NCI-H146 treated with DMSO at 0.1 percent for 48 hours (cell line): ENCODE measurements around the gene ZBTB43.
A peak's percentile ranks its signal among the peaks of the same experiment; 100 is the strongest.

Experiments
- DNase-seq: peaks from one replicate; lab custom pipeline; 2025; ENCODE audit not compliant: unreplicated experiment; lab: John Stamatoyannopoulos, UW

The ZBTB43 gene

GRCh38 chr9:126853667-126854066, 48.8 kb downstream of the ZBTB43 start:
- no peak for DNase-seq

DNA sequence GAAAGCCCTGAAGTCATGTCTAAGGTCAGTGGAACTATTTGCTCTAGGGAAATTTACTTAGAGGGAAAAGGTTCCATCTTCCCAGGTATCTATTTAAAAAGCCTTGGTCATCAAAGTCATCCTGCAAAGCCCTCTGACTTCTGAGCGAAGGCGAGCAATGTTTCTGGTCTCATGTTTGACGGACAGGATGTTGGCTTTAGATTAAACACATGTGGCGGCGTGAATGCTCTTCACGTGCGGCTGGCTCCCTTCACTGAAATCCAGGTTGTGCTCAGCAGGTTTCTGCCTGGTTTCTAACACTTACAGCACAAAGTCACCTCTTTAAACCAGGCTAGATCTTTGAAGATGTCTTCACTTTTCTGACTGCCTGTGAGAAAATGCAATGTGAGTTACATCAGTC, 49.9 kb downstream of the ZBTB43 start:
- no peak for DNase-seq

DNA sequence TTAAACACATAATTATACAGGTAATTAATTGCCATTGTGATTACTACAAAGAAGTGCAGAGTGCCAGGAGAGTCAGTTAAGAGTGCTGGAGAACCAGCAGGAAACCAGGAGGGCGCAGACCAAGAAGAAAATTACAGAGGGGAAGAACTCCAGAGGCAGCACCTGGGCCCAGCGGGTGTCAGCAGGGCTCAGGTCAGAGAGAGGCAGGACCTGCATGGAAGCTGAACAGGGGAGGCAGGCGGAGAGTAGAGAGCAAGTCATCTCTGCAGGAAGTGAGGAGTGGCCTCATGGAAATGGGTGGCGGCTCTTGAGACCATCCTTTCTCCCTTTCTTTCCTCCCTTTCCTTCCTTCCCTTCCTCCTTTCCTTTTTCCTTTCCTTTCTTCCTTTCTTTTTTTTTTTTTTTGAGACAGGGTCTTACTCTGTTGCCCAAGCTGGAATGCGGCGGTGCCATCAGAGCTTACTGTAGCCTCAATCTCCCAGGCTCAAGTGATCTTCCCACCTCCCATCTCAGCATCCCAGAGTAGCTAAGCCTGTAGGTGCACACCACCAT, 51.6 kb downstream of the ZBTB43 start:
- peak; percentile 45 for DNase-seq

DNA sequence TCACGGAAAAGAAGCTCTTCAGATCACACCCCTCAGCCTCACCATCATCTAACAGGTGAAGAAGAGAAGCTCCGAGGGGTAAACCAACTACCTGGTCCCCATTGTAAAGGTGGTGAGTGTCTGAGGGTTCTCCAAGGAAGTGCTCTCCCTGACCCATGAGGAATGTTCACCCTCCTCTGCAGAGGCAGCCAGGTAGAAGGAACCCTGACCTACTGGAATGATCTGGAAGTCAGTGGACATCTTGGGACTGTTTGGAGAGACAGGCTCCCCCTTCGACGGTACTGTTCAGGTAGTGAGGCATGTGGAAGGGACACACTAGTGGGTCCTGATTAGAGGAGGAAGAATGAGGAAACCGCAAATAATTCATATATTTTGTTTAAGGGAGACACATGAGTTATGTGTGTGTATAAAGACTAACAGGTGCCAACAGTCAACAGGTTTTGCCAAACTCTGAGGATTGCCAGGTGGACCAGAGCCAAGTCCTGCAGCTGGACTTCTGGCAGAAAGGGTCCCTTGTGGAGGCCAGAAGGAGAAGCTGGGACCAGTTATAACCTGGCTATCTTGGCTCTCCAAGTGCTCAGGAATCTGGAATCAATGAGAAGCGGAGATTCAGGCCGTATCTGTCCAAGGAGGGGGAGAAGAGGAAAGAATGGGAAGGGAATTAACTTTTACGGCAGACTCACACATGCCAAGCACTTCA, 52.6 kb downstream of the ZBTB43 start:
- DNase-seq: no peak

DNA sequence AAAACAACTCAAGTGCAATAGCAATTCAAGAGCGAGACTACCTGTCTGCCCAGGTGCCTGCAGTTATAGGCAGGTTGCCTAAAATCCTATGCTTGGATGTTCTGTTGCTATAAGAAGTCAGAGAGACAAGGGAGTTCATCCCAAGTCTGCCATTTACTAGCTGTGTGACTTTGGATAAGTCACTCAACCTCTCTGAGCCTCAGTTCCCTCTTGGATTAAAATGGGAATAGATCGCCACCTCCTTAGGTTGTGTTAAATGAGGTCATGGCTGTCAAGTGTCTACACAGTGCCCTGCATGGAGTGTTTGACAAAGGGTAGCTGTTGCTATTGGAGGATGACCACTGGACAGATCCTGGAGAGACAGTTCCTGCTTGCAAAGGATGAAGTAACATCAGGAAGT, 54.3 kb downstream of the ZBTB43 start:
- no peak for DNase-seq

GRCh38 chr9:126860077-126860756, 55.4 kb downstream of the ZBTB43 start, which contains the start of gene ZBTB34:
ZBTB34 (plus strand) TSS chr9:126860639; CDS start chr9:126879400, 18,761 bp downstream.
- DNase-seq: peak; percentile 10

DNA sequence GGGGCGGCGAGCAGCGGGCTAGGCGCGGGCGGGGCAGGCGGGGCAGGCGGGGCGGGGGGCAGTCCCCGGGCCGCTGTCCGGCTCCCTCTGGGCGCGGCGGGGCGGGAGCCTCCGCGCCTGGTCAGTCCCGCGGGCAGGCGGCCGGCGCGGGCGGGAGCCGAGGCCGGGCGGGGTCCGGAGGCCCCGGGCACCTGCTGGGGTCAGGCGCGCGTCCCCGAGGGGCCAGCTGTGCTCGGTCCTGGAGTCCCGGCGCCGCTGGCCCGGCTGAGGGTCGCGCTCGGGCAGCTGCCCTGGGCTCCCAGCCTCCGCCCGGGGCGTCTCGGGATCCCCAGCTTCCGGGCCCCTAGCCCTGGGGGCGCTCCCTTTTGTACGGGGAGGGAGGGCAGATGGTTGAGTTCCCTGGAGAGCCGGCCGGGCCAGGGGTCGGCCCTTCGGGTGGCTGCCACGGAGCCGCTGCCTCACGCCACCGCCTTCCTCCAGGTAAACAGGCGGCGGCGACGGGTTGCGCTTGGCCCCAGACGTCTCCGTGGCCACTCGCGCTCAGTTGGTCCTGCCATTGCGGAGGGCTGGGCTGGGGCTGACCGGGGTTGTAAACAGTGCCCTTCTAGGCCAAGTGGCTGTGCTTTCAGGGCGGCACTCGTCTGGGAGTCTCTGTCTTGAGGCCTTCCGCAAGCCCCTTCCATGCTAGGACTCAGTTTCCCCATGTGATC, 56.1 kb downstream of the ZBTB43 start:
- no peak for DNase-seq

DNA sequence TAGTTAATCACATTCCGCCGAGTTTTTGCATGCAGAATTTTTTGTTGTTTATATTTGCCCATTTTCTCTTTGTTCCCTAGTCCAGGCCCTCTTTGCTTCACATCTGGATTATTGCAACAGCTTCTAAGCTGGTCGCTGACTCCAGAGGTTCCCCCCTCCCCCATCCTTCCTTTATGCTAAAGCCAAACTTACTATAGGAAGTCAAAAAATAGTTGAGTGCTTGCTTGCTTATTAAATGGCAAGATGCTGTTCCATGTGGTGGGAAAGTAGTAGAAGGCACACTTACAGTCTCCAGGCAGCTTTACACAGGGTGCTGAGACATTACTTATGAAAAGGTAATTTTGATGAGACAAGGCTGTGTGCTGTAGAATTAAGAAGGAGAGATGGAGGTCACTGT, 56.9 kb downstream of the ZBTB43 start:
- DNase-seq: no peak

GRCh38 chr9:126862104-126862761, 57.4 kb downstream of the ZBTB43 start:
- DNase-seq: no peak

GRCh38 chr9:126864771-126865170, 59.9 kb downstream of the ZBTB43 start:
- no peak for DNase-seq

GRCh38 chr9:126869368-126869767, 64.5 kb downstream of the ZBTB43 start:
- no peak for DNase-seq

GRCh38 chr9:126872516-126872915, 67.7 kb downstream of the ZBTB43 start:
- no peak for DNase-seq

GRCh38 chr9:126874546-126875314, 69.9 kb downstream of the ZBTB43 start:
- DNase-seq: no peak

GRCh38 chr9:126875756-126876510, 71.1 kb downstream of the ZBTB43 start:
- no peak for DNase-seq

DNA sequence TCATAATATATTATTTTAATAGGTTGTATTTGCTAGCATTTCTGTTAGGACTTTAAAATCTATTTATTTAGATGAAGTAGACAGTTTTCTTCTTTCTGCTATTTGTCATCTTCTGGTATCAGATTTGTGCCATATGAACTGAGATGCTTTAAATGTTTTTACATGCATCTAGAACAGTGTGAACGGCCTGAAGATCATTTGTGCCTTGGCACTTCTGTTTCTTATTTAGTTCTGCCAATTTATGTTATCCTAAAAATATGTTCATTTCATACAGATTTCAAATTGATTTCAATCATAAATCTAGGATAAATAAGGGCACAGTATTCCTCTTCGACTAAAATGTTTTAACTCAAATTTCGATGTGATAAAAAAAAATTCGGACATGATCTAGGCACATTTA, 71.7 kb downstream of the ZBTB43 start:
- DNase-seq: no peak

- DNase-seq: no peak
These were observed 72.6 kb downstream of the ZBTB43 start for GRCh38 chr9:126877418-126877817.

DNA sequence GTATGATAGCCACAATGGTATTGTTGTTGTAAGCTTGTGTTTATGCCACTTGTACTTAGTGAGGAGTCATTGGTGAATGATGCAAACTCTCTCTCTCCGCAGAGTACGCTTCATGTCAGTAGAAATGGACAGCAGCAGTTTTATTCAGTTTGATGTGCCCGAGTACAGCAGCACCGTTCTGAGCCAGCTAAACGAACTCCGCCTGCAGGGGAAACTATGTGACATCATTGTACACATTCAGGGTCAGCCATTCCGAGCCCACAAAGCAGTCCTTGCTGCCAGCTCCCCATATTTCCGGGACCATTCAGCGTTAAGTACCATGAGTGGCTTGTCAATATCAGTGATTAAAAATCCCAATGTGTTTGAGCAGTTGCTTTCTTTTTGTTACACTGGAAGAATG, 74.4 kb downstream of the ZBTB43 start:
- no peak for DNase-seq

DNA sequence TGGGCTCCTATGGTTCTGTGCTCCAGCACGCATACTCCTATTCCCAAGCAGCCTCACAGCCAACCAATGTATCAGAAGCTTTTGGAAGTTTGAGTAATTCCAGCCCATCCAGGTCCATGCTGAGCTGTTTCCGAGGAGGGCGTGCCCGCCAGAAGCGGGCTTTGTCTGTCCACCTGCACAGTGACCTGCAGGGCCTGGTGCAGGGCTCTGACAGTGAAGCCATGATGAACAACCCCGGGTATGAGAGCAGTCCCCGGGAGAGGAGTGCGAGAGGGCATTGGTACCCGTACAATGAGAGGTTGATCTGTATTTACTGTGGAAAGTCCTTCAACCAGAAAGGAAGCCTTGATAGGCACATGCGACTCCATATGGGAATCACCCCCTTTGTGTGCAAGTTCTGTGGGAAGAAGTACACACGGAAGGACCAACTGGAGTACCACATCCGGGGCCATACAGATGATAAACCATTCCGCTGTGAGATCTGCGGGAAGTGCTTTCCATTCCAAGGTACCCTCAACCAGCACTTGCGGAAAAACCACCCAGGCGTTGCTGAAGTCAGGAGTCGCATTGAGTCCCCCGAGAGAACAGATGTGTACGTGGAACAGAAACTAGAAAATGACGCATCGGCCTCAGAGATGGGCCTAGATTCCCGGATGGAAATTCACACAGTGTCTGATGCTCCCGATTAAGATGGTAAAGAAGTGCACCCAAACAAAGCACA, 75.5 kb downstream of the ZBTB43 start:
- DNase-seq: no peak

DNA sequence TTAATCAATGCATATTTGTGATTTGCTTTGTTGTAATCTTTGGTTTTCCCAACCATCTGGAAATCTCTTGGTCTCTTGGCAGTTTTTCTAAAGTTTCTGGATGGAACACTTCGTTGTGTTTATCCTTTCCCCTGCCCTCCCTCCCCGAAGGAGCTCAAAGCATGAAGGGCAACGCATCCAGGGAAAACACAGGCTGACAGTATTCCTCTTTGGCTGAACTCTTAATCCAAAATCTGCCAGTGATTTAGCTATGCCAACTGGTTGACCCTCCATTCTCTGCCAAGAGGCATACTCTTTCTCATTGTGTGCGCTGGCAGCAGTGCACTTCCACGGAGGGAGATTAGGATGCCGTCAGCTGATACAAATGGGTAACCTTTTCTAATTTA, 76.1 kb downstream of the ZBTB43 start:
- no peak for DNase-seq
